ENCODE data around the gene ETV6.

ETV6 gene

GRCh38 chr12:11939223-11939622, 289.7 kb downstream of the ETV6 start:
- H3K4me2 ChIP-seq (ENCODE audit: insufficient read depth, low read length): no peak overlapping the region
- DNase-seq (no peak), ATAC-seq (ENCODE audit: insufficient read depth, low read depth) (no peak)
- no peak overlapping the region for H2AFZ ChIP-seq (ENCODE audit: low read depth, low read length)
- no peak overlapping the region for H3K27ac ChIP-seq (ENCODE audit: low read length)
- H3K36me3 ChIP-seq (ENCODE audit: insufficient read depth, low read length): no peaks in the 10 kb centered on the region
- H3K9me3 ChIP-seq (ENCODE audit: insufficient read depth, low read length, severe bottlenecking): no peaks in the 10 kb centered on the region
- no peak overlapping the region for H3K4me3 ChIP-seq (ENCODE audit: low read depth in 1 of 2, low read length in 2 of 2)
- no peaks in the 10 kb centered on the region for H3K27me3 ChIP-seq (ENCODE audit: insufficient read depth, low read length, poor library complexity)
- no peaks in the 10 kb centered on the region for H3K79me2 ChIP-seq (ENCODE audit: insufficient read depth, low read length)
- H3K9ac ChIP-seq (ENCODE audit: low read depth, low read length): no peak overlapping the region
- H3K4me1 ChIP-seq (ENCODE audit: insufficient read depth, low read length): no peaks in the 10 kb centered on the region
- TF ChIP-seq, protein P1, sequence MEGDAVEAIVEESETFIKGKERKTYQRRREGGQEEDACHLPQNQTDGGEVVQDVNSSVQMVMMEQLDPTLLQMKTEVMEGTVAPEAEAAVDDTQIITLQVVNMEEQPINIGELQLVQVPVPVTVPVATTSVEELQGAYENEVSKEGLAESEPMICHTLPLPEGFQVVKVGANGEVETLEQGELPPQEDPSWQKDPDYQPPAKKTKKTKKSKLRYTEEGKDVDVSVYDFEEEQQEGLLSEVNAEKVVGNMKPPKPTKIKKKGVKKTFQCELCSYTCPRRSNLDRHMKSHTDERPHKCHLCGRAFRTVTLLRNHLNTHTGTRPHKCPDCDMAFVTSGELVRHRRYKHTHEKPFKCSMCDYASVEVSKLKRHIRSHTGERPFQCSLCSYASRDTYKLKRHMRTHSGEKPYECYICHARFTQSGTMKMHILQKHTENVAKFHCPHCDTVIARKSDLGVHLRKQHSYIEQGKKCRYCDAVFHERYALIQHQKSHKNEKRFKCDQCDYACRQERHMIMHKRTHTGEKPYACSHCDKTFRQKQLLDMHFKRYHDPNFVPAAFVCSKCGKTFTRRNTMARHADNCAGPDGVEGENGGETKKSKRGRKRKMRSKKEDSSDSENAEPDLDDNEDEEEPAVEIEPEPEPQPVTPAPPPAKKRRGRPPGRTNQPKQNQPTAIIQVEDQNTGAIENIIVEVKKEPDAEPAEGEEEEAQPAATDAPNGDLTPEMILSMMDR (IDR thresholded peaks at IDR 0.05; ENCODE audit: borderline replicate concordance, extremely low read depth, low read length, poor library complexity, severe bottlenecking): no peak
- TF ChIP-seq EZH2 (IDR thresholded peaks at IDR 0.05; ENCODE audit: borderline replicate concordance, low read depth, low read length, severe bottlenecking): no peak
- H4K20me1 ChIP-seq (ENCODE audit: insufficient read depth, low read length): no peaks in the 10 kb centered on the region

GRCh38 chr12:11941606-11942337, 292.3 kb downstream of the ETV6 start:
- ATAC-seq (ENCODE audit: insufficient read depth, low read depth) (peak; percentile 39; the same call in 1 of the 3 replicates), DNase-seq (no peak)
- no peak overlapping the region for H3K4me2 ChIP-seq (ENCODE audit: insufficient read depth, low read length)
- H4K20me1 ChIP-seq (ENCODE audit: insufficient read depth, low read length): no peaks in the 10 kb centered on the region
- no peaks in the 10 kb centered on the region for H3K36me3 ChIP-seq (ENCODE audit: insufficient read depth, low read length)
- no peaks in the 10 kb centered on the region for H3K9me3 ChIP-seq (ENCODE audit: insufficient read depth, low read length, severe bottlenecking)
- H2AFZ ChIP-seq (ENCODE audit: low read depth, low read length): no peak overlapping the region
- no peaks in the 10 kb centered on the region for H3K79me2 ChIP-seq (ENCODE audit: insufficient read depth, low read length)
- H3K27me3 ChIP-seq (ENCODE audit: insufficient read depth, low read length, poor library complexity): no peaks in the 10 kb centered on the region
- H3K4me1 ChIP-seq (ENCODE audit: insufficient read depth, low read length): peaks cover 13% of the 10 kb centered on the region
- no peak overlapping the region for H3K4me3 ChIP-seq (ENCODE audit: low read depth in 1 of 2, low read length in 2 of 2)
- no peak for TF ChIP-seq EZH2 (IDR thresholded peaks at IDR 0.05; ENCODE audit: borderline replicate concordance, low read depth, low read length, severe bottlenecking)
- TF ChIP-seq, protein P1 (IDR thresholded peaks at IDR 0.05; ENCODE audit: borderline replicate concordance, extremely low read depth, low read length, poor library complexity, severe bottlenecking): no peak
- no peak overlapping the region for H3K27ac ChIP-seq (ENCODE audit: low read length)
- H3K9ac ChIP-seq (ENCODE audit: low read depth, low read length): no peak overlapping the region

DNA sequence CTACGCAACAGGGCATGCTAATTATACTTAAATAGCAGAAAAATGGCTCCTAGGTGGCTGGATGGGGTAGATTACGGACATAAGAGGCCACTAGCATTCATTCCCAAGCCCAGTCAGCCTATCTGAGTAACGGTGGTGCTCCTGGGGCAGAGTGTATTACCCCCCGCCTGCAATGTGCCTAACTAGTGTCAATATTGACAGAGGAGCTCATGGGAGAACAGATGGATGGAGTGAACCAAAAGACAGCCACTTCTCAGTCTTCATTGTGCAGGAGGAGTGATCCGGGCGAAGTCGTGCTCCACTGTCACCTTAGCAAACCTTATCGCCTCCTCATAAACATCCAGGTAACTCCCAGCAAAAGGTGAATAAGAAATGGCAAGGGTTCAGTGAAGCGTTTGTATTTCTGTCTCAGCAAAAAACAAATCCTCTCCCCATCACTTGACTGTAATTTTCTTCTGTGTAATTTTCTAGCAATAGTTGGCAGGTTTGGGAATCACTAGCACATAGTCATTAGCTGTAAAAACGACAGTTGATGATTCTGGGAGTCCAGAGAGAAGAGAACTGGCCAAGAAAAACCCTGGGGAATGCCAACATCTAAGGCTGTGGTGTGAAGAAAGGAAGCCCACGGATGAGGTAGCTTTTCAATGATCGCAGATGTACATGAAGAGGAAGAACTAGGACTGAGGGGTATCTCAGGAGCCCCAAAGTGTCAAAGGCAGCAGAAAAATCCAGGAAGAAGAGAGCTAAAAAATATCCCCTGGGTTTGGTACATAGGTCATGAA, 294.6 kb downstream of the ETV6 start:
- H3K9me3 ChIP-seq (ENCODE audit: insufficient read depth, low read length, severe bottlenecking): no peaks in the 10 kb centered on the region
- no peak for DNase-seq

More for the DNA sequence above, 294.6 kb downstream of the ETV6 start:
- Histone ChIP-seq H3K4me2 (ENCODE audit: insufficient read depth, low read length) (no peak overlapping the region), H3K27me3 (ENCODE audit: insufficient read depth, low read length, poor library complexity) (no peaks in the 10 kb centered on the region), H2AFZ (ENCODE audit: low read depth, low read length) (no peak overlapping the region), H4K20me1 (ENCODE audit: insufficient read depth, low read length) (no peaks in the 10 kb centered on the region), H3K27ac (ENCODE audit: low read length) (no peak overlapping the region), H3K9ac (ENCODE audit: low read depth, low read length) (no peak overlapping the region), H3K79me2 (ENCODE audit: insufficient read depth, low read length) (no peaks in the 10 kb centered on the region), H3K36me3 (ENCODE audit: insufficient read depth, low read length) (no peaks in the 10 kb centered on the region), H3K4me3 (ENCODE audit: low read depth in 1 of 2, low read length in 2 of 2) (no peak overlapping the region), H3K4me1 (ENCODE audit: insufficient read depth, low read length) (peaks cover 28% of the 10 kb centered on the region)
- TF ChIP-seq, protein P1 (IDR thresholded peaks at IDR 0.05; ENCODE audit: borderline replicate concordance, extremely low read depth, low read length, poor library complexity, severe bottlenecking): no peak
- no peak for TF ChIP-seq EZH2 (IDR thresholded peaks at IDR 0.05; ENCODE audit: borderline replicate concordance, low read depth, low read length, severe bottlenecking)
- no peak for ATAC-seq (ENCODE audit: insufficient read depth, low read depth)
